GM19193 (cell line): Measurements from ENCODE around the gene DGKB.

ENCODE experiments used
- POLR2A ChIP-seq: IDR thresholded peaks from 4 replicates; pipeline ENCODE4 v1.6.1; 2011; ENCODE audit not compliant: insufficient read depth, insufficient read length; ENCODE audit errors: extremely low read depth

DGKB gene

GRCh38 chr7:14457568-14458453, 444.7 kb downstream of the DGKB start:
- TF ChIP-seq POLR2A = no peak

GRCh38 chr7:14449291-14449690, 453.3 kb downstream of the DGKB start:
- no peak for TF ChIP-seq POLR2A

- TF ChIP-seq POLR2A = no peak
These were observed 455.7 kb downstream of the DGKB start for GRCh38 chr7:14446829-14447228.

- no peak for TF ChIP-seq POLR2A
These were observed 456.3 kb downstream of the DGKB start for GRCh38 chr7:14446219-14446618.

GRCh38 chr7:14438366-14438765, 464.2 kb downstream of the DGKB start:
- TF ChIP-seq POLR2A = no peak

GRCh38 chr7:14436878-14437277, 465.7 kb downstream of the DGKB start:
- no peak for TF ChIP-seq POLR2A

GRCh38 chr7:14432924-14433323, 469.6 kb downstream of the DGKB start:
- TF ChIP-seq POLR2A = no peak

GRCh38 chr7:14430926-14431325, 471.6 kb downstream of the DGKB start:
- TF ChIP-seq POLR2A = no peak

- TF ChIP-seq POLR2A = no peak
These were observed 477.0 kb downstream of the DGKB start for GRCh38 chr7:14425559-14425958.

GRCh38 chr7:14424675-14425074, 477.9 kb downstream of the DGKB start:
- no peak for TF ChIP-seq POLR2A

- no peak for TF ChIP-seq POLR2A
These were observed 481.8 kb downstream of the DGKB start for GRCh38 chr7:14420768-14421167.

- no peak for TF ChIP-seq POLR2A
These were observed 483.0 kb downstream of the DGKB start for GRCh38 chr7:14419531-14419930.

GRCh38 chr7:14418633-14419032, 483.9 kb downstream of the DGKB start:
- no peak for TF ChIP-seq POLR2A

- no peak for TF ChIP-seq POLR2A
These were observed 488.1 kb downstream of the DGKB start for GRCh38 chr7:14414274-14414986.

GRCh38 chr7:14407246-14408015, 495.1 kb downstream of the DGKB start:
- no peak for TF ChIP-seq POLR2A
